Motor neuron (in vitro differentiated cells): ENCODE measurements around the gene CAMTA1. TPM values are rescaled to one million over a fixed set of nuclear protein-coding genes. Genes with fewer than 3 reads are reported as not detected.
A peak's percentile ranks its signal among the peaks of the same experiment; 100 is the strongest.

ENCODE experiments used
- ATAC-seq, 8 experiments: fragments of 200-7000 bp; cut with Tn5 transposase; replicated peaks in 6 of 8; 2 replicates each; pipeline ENCODE4 v1.8.0; 2021; ENCODE audit warnings: mild to moderate bottlenecking in 8 of 8, moderate library complexity in 8 of 8
- H3K27ac ChIP-seq, 2 donors: fragments of 250-450 bp; sonication (Bioruptor Pico); 2 replicates each; pipeline ENCODE4 v1.9.0; 2021; ENCODE audit warnings: antibody characterized with exemption in 2 of 2, mild to moderate bottlenecking in 2 of 2, moderate library complexity in 1 of 2
- H3K4me1 ChIP-seq, 2 donors: fragments of 250-450 bp; sonication (Bioruptor Pico); replicated peaks in 1 of 2; 2 replicates each; pipeline ENCODE4 v1.6.1; 2021; ENCODE audit warnings: antibody characterized with exemption in 2 of 2, mild to moderate bottlenecking in 2 of 2, moderate library complexity in 1 of 2
- H3K4me3 ChIP-seq, 5 donors: fragments of 250-450 bp; sonication (Bioruptor Pico); 2 replicates each; pipeline ENCODE4 v1.9.0; 2021; ENCODE audit warnings: antibody characterized with exemption in 5 of 5, mild to moderate bottlenecking in 5 of 5, moderate library complexity in 4 of 5
- WGBS, 10 experiments: fragments of 450-650 bp; shearing (Covaris generic); methylation state at CpG; one replicate each; pipeline ENCODE4 v1.0.0; 2022; 5-methylcytosine and 5-hydroxymethylcytosine counted together
- in situ Hi-C, 9 experiments: fragments of 400-800 bp; cut with MboI; loops; one replicate each; pipeline ENCODE4 v1.15.0; 2021; ENCODE audit warnings: low sequenced_read_pairs in 9 of 9, low pct_unique_long_range_greater_than_20kb in 2 of 9; ENCODE audit not compliant: unreplicated experiment in 9 of 9
- total RNA-seq, 8 experiments: library from RNA; unstranded; fragments of 300-600 nt; gene quantifications; 2 replicates each; pipeline versions ENCODE4 v1.2.3 to v1.2.4, GENCODE V29; 2022

CAMTA1 gene
- total RNA-seq, 8 experiments from 2014 or later: 38.5 to 145 (median 77.6) TPM

- in situ Hi-C loops: no loop called here
- H3K4me3 ChIP-seq: no peak overlapping the region
- no peak overlapping the region for H3K27ac ChIP-seq
- WGBS, 10 experiments: 52 to 100% (median 92%) methylated on average over 1 to 14 of the region's 16 CpGs; no CpG with 5 or more reads in 1 of the 10 experiments
- no peak for ATAC-seq
- H3K4me1 ChIP-seq: peaks cover 6 to 12% of the 10 kb centered on the region in 2 donors
Observed at GRCh38 chr1:7524341-7525337, 739.4 kb downstream of the CAMTA1 start.

- H3K4me3 ChIP-seq: no peak overlapping the region
- no peak for ATAC-seq
- H3K27ac ChIP-seq: no peak overlapping the region
- WGBS, 10 experiments: 83 to 100% (median 91%) methylated on average over 2 to 11 of the region's 12 CpGs; no CpG with 5 or more reads in 5 of the 10 experiments
- in situ Hi-C loops: no loop called here
- peaks cover 9 to 13% of the 10 kb centered on the region in 2 donors for H3K4me1 ChIP-seq
Observed at GRCh38 chr1:7525338-7526063, 740.2 kb downstream of the CAMTA1 start.

- WGBS, 10 experiments: 58 to 84% (median 79%) methylated on average over 1 to 7 of the region's 10 CpGs; no CpG with 5 or more reads in 5 of the 10 experiments
- H3K27ac ChIP-seq: no peak overlapping the region
- ATAC-seq: peak in 7 of 8 experiments; percentile 3 to 89 (median 7)
- in situ Hi-C loops: no loop called here
- H3K4me1 ChIP-seq: peaks cover 9 to 14% of the 10 kb centered on the region in 2 donors
- H3K4me3 ChIP-seq: no peak overlapping the region
Observed at GRCh38 chr1:7526196-7526866, 741.1 kb downstream of the CAMTA1 start.

- H3K27ac ChIP-seq: no peak overlapping the region
- peaks cover 9 to 14% of the 10 kb centered on the region in 2 donors for H3K4me1 ChIP-seq
- no peak overlapping the region for H3K4me3 ChIP-seq
- in situ Hi-C loops: no loop called here
- WGBS, 10 experiments: 30 to 88% (median 74%) methylated on average over 2 to 8 of the region's 12 CpGs; no CpG with 5 or more reads in 4 of the 10 experiments
- peak in 5 of 8 experiments; percentile 80 to 91 (median 84) for ATAC-seq
Observed at GRCh38 chr1:7526867-7527732, 741.8 kb downstream of the CAMTA1 start.

GRCh38 chr1:7527733-7528045, 742.4 kb downstream of the CAMTA1 start:
- WGBS, 10 experiments: 67 to 100% (median 99%) methylated on average over 1 to 6 of the region's 7 CpGs; no CpG with 5 or more reads in 4 of the 10 experiments
- no peak overlapping the region for H3K27ac ChIP-seq
- H3K4me1 ChIP-seq: peaks cover 9 to 14% of the 10 kb centered on the region in 2 donors
- in situ Hi-C loops: no loop called here
- H3K4me3 ChIP-seq: no peak overlapping the region
- ATAC-seq: no peak

GRCh38 chr1:7528386-7529198, 743.3 kb downstream of the CAMTA1 start:
- H3K4me1 ChIP-seq: peaks cover 12 to 20% of the 10 kb centered on the region in 2 donors
- H3K27ac ChIP-seq: no peak overlapping the region
- WGBS, 10 experiments: 49 to 100% (median 80%) methylated on average over 2 to 6 of the region's 6 CpGs
- in situ Hi-C loops: no loop called here
- ATAC-seq: no peak
- H3K4me3 ChIP-seq: no peak overlapping the region

- Histone ChIP-seq H3K4me3 (no peak overlapping the region), H3K4me1 (peaks cover 25 to 34% of the 10 kb centered on the region in 2 donors), H3K27ac (no peak overlapping the region)
- ATAC-seq: no peak
- in situ Hi-C loops: no loop called here
- WGBS, 10 experiments: 38 to 60% (median 55%) methylated on average over 1 to 3 of the region's 7 CpGs; no CpG with 5 or more reads in 6 of the 10 experiments
Observed at GRCh38 chr1:7529917-7530316, 744.7 kb downstream of the CAMTA1 start.

GRCh38 chr1:7531562-7532340, 746.5 kb downstream of the CAMTA1 start:
- in situ Hi-C loops: no loop called here
- WGBS, 10 experiments: 29 to 94% (median 87%) methylated on average over 1 to 16 of the region's 18 CpGs; no CpG with 5 or more reads in 2 of the 10 experiments
- peaks cover 44 to 52% of the 10 kb centered on the region in 2 donors for H3K4me1 ChIP-seq

GRCh38 chr1:7533006-7533405, 747.8 kb downstream of the CAMTA1 start:
- Histone ChIP-seq H3K4me1 (peaks cover 51 to 53% of the 10 kb centered on the region in 2 donors), H3K4me3 (no peak overlapping the region), H3K27ac (no peak overlapping the region)
- in situ Hi-C loops: no loop called here
- no peak for ATAC-seq
- WGBS, 10 experiments: 33 to 100% (median 95%) methylated on average over 1 to 9 of the region's 10 CpGs; no CpG with 5 or more reads in 5 of the 10 experiments

More at GRCh38 chr1:7531562-7532340, 746.5 kb downstream of the CAMTA1 start:
- Histone ChIP-seq H3K4me3 (no peak overlapping the region), H3K27ac (no peak overlapping the region)
- ATAC-seq: no peak

GRCh38 chr1:7534061-7534825, 749.0 kb downstream of the CAMTA1 start:
- peak in 5 of 8 experiments; percentile 73 to 81 (median 79) for ATAC-seq

More at GRCh38 chr1:7534061-7534825, 749.0 kb downstream of the CAMTA1 start:
- in situ Hi-C loops: no loop called here
- Histone ChIP-seq H3K27ac (peak overlapping the region; percentile 62 to 80), H3K4me1 (peaks cover 63 to 65% of the 10 kb centered on the region in 2 donors), H3K4me3 (no peak overlapping the region)
- WGBS, 10 experiments: 5 to 45% (median 13%) methylated on average over 2 to 20 of the region's 24 CpGs; no CpG with 5 or more reads in 3 of the 10 experiments
